NCI-H446 treated with DMSO at 0.1 percent for 48 hours (cell line): ENCODE results near the gene TNRC6A.
"Not testable (repeated sequence)": the region's sequence is repeated elsewhere in the genome, so short reads cannot be mapped to it uniquely, and the experiment has no call there.

Experiments
- DNase-seq: peaks from one replicate; lab custom pipeline; 2025; lab: John Stamatoyannopoulos, UW

The TNRC6A gene

GRCh38 chr16:24728011-24728410 lies 1.4 kb upstream of the TNRC6A start:
- no peak for DNase-seq

GRCh38 chr16:24728891-24729242 lies 584 bp upstream of the TNRC6A start:
- no peak for DNase-seq

- no peak for DNase-seq
Observed at GRCh38 chr16:24729951-24730815, 732 bp downstream of the TNRC6A start.

- no peak for DNase-seq
Observed at GRCh38 chr16:24730914-24731313, 1.5 kb downstream of the TNRC6A start.

GRCh38 chr16:24731722-24732419 lies 2.4 kb downstream of the TNRC6A start:
- DNase-seq = no peak

GRCh38 chr16:24734382-24734781 lies 4.9 kb downstream of the TNRC6A start:
- DNase-seq = no peak

GRCh38 chr16:24736758-24737157 lies 7.3 kb downstream of the TNRC6A start:
- DNase-seq = no peak

- no peak for DNase-seq
Observed at GRCh38 chr16:24737391-24737871, 8.0 kb downstream of the TNRC6A start.

GRCh38 chr16:24737916-24738594 lies 8.6 kb downstream of the TNRC6A start:
- DNase-seq = no peak

GRCh38 chr16:24738895-24739294 lies 9.4 kb downstream of the TNRC6A start:
- no peak for DNase-seq

- DNase-seq = no peak
Observed at GRCh38 chr16:24741862-24742261, 12.4 kb downstream of the TNRC6A start.

- not testable (repeated sequence) for DNase-seq
Observed at GRCh38 chr16:24742610-24743009, 13.2 kb downstream of the TNRC6A start.

- DNase-seq = no peak
Observed at GRCh38 chr16:24745391-24745790, 15.9 kb downstream of the TNRC6A start.

GRCh38 chr16:24745791-24746190 lies 16.3 kb downstream of the TNRC6A start:
- no peak for DNase-seq

- DNase-seq = no peak
Observed at GRCh38 chr16:24747441-24747840, 18.0 kb downstream of the TNRC6A start.

- peak; percentile 31 for DNase-seq
Observed at GRCh38 chr16:24748242-24748641, 18.8 kb downstream of the TNRC6A start.

- no peak for DNase-seq
Observed at GRCh38 chr16:24749310-24749709, 19.9 kb downstream of the TNRC6A start.

- not testable (repeated sequence) for DNase-seq
Observed at GRCh38 chr16:24749872-24750271, 20.4 kb downstream of the TNRC6A start.

- no peak for DNase-seq
Observed at GRCh38 chr16:24753000-24753399, 23.5 kb downstream of the TNRC6A start.

- DNase-seq = no peak
Observed at GRCh38 chr16:24753437-24753836, 24.0 kb downstream of the TNRC6A start.

- DNase-seq = no peak
Observed at GRCh38 chr16:24754543-24754942, 25.1 kb downstream of the TNRC6A start.

- no peak for DNase-seq
Observed at GRCh38 chr16:24755201-24755874, 25.9 kb downstream of the TNRC6A start.
